HL-60 (cell line): ENCODE results near the gene ENPP6.

Experiments used
- CTCF ChIP-seq: IDR thresholded peaks from one replicate; pipeline ENCODE4 v1.5.1; 2011; ENCODE audit warnings: low read length, control low read depth, inconsistent platforms; ENCODE audit not compliant: insufficient read depth
- GABPA ChIP-seq: IDR thresholded peaks from 2 replicates; pipeline ENCODE4 v1.6.1; 2012; ENCODE audit warnings: low read depth
- REST ChIP-seq: IDR thresholded peaks from 2 replicates; pipeline ENCODE4 v1.6.1; 2012; ENCODE audit warnings: low read depth; ENCODE audit not compliant: insufficient replicate concordance

GRCh38 chr4:184108006-184108501, 109.6 kb downstream of the ENPP6 start:
- TF ChIP-seq CTCF: no peak
- TF ChIP-seq GABPA: no peak
- no peak for TF ChIP-seq REST
